ENCODE measurements around the gene IFT27. TPM values are rescaled to one million over a fixed set of nuclear protein-coding genes. Genes with fewer than 3 reads are reported as not detected.

Gene IFT27
- polyA plus RNA-seq, 1 donor from 2014 or later, result 111 TPM

- H3K79me2 ChIP-seq (replicated peaks; ENCODE audit: insufficient read depth, low read length), result no peaks in the 10 kb centered on the region
- H3K9me3 ChIP-seq (ENCODE audit: low read length), result no peaks in the 10 kb centered on the region
- no peak overlapping the region for H3K4me3 ChIP-seq (ENCODE audit: low read length)
- H3K27ac ChIP-seq (ENCODE audit: low read length), result no peak overlapping the region
- no peaks in the 10 kb centered on the region for H3K9me2 ChIP-seq (ENCODE audit: insufficient read depth, low read length)
- no peak overlapping the region for H2AFZ ChIP-seq (ENCODE audit: low read depth, low read length)
- H3F3A ChIP-seq (ENCODE audit: insufficient read depth, low read length, poor library complexity, severe bottlenecking), result no peaks in the 10 kb centered on the region
- H3K9ac ChIP-seq (ENCODE audit: low read length), result no peak overlapping the region
- no peaks in the 10 kb centered on the region for H4K20me1 ChIP-seq (ENCODE audit: insufficient read depth)
- no peaks in the 10 kb centered on the region for H3K36me3 ChIP-seq (ENCODE audit: insufficient read depth, low read length)
- TF ChIP-seq EZH2 (IDR thresholded peaks at IDR 0.05; ENCODE audit: borderline replicate concordance, insufficient read depth, low read length, poor library complexity, severe bottlenecking), result no peak
- H3K27me3 ChIP-seq (ENCODE audit: insufficient read depth, low read depth, low read length), result peaks cover 43% of the 10 kb centered on the region
- H3K4me2 ChIP-seq (ENCODE audit: low read length), result no peak overlapping the region
Measured at GRCh38 chr22:36814801-36815200, 38.9 kb upstream of the IFT27 start.

- no peaks in the 10 kb centered on the region for H3K79me2 ChIP-seq (replicated peaks; ENCODE audit: insufficient read depth, low read length)
- H3K9me2 ChIP-seq (ENCODE audit: insufficient read depth, low read length), result no peaks in the 10 kb centered on the region
- no peaks in the 10 kb centered on the region for H3K36me3 ChIP-seq (ENCODE audit: insufficient read depth, low read length)
- H3K9ac ChIP-seq (ENCODE audit: low read length), result no peak overlapping the region
- H2AFZ ChIP-seq (ENCODE audit: low read depth, low read length), result no peak overlapping the region
- peaks cover 19% of the 10 kb centered on the region for H3K27me3 ChIP-seq (ENCODE audit: insufficient read depth, low read depth, low read length)
- H3K9me3 ChIP-seq (ENCODE audit: low read length), result no peaks in the 10 kb centered on the region
- H3K4me2 ChIP-seq (ENCODE audit: low read length), result no peak overlapping the region
- H4K20me1 ChIP-seq (ENCODE audit: insufficient read depth), result no peaks in the 10 kb centered on the region
- no peak overlapping the region for H3K27ac ChIP-seq (ENCODE audit: low read length)
- H3K4me3 ChIP-seq (ENCODE audit: low read length), result no peak overlapping the region
- no peak for TF ChIP-seq CTCF (IDR thresholded peaks at IDR 0.05; ENCODE audit: poor library complexity, severe bottlenecking)
- no peak for TF ChIP-seq REST (IDR thresholded peaks at IDR 0.05; ENCODE audit: borderline replicate concordance)
- no peak for TF ChIP-seq MXI1 (conservative IDR thresholded peaks at IDR 0.05; ENCODE audit: poor library complexity, severe bottlenecking)
- TF ChIP-seq EP300 (conservative IDR thresholded peaks at IDR 0.05; ENCODE audit: poor library complexity, severe bottlenecking), result no peak
- TF ChIP-seq SMC3 (conservative IDR thresholded peaks at IDR 0.05; ENCODE audit: poor library complexity), result no peak
- TF ChIP-seq POLR2AphosphoS5 (IDR thresholded peaks at IDR 0.05), result no peak
- TF ChIP-seq EZH2 (IDR thresholded peaks at IDR 0.05; ENCODE audit: borderline replicate concordance, insufficient read depth, low read length, poor library complexity, severe bottlenecking), result no peak
- no peak for TF ChIP-seq TAF1 (IDR thresholded peaks at IDR 0.05; ENCODE audit: low read depth)
- TF ChIP-seq RAD21 (conservative IDR thresholded peaks at IDR 0.05), result no peak
- no peaks in the 10 kb centered on the region for H3F3A ChIP-seq (ENCODE audit: insufficient read depth, low read length, poor library complexity, severe bottlenecking)
Measured at GRCh38 chr22:36811094-36811800, 35.3 kb upstream of the IFT27 start.
